ENCODE data around the gene KCNK3.
"Not testable (repeated sequence)": the region's sequence is repeated elsewhere in the genome, so short reads cannot be mapped to it uniquely, and the experiment has no call there.

GRCh38 chr2:26749787-26750420 lies 57.4 kb downstream of the KCNK3 start:
- not testable (repeated sequence) for TF ChIP-seq CTCF (conservative IDR thresholded peaks at IDR 0.05 in 1 of 2, IDR thresholded peaks at IDR 0.05 in 1 of 2; ENCODE audit: extremely low read depth in 1 of 2, insufficient read depth in 1 of 2, low read depth in 1 of 2, low read length in 2 of 2); EZH2 (IDR thresholded peaks at IDR 0.05; ENCODE audit: borderline replicate concordance, low read length)

Data from mammary epithelial cell (primary cell).